A549 (cell line): ENCODE measurements around the gene NUAK1. TPM values are rescaled to one million over a fixed set of nuclear protein-coding genes. Genes with fewer than 3 reads are reported as not detected.

Experiments
- ATAC-seq, 2 experiments: fragments of 200-7000 bp in 1 of 2; fragments of >200 bp in 1 of 2; cut with Nextera tagmentation in 1 of 2; cut with Tn5 transposase in 1 of 2; 3 replicates each; pipeline versions ENCODE4 v1.8.0 to v1.9.1; 2018 to 2020; ENCODE audit warnings: mild to moderate bottlenecking in 1 of 2, moderate library complexity in 1 of 2
- CTCF ChIA-PET: fragments of 300-600 bp; sonication (Branson Sonifier 250); formaldehyde crosslinking; extraction: SDS; loops from one replicate; lab custom pipeline; 2021; ENCODE audit warnings: antibody characterized with exemption, inconsistent platforms; lab: Yijun Ruan, JAX
- POLR2A ChIA-PET: fragments of 350-600 bp; formaldehyde crosslinking; extraction: SDS; loops from one replicate; lab custom pipeline; 2021; ENCODE audit warnings: antibody characterized with exemption, inconsistent platforms; lab: Yijun Ruan, JAX
- DNase-seq, 2 experiments: peaks; one replicate each; pipeline versions ENCODE4 v3.0.0 to v3.0.0-alpha.2; 2011 to 2016; ENCODE audit warnings: low read depth in 1 of 2, low spot score in 1 of 2
- FAIRE-seq: peaks from 2 replicates; lab custom pipeline; 2011; peaks lifted over from hg19 to GRCh38; lab: Jason Lieb, UNC
- H3K27ac ChIP-seq, 2 experiments: fragments of >200 bp; sonication (Bioruptor Twin); formaldehyde crosslinking; 3 replicates each; pipeline ENCODE4 v1.5.1; 2016 to 2017
- H3K4me1 ChIP-seq: fragments of >200 bp; sonication (Bioruptor Twin); formaldehyde crosslinking; 3 replicates; pipeline ENCODE4 v1.6.1; 2016
- H3K4me2 ChIP-seq: fragments of >200 bp; sonication (Bioruptor Twin); formaldehyde crosslinking; 3 replicates; pipeline ENCODE4 v1.6.1; 2016
- H3K4me3 ChIP-seq: fragments of >200 bp; sonication (Bioruptor Twin); formaldehyde crosslinking; 3 replicates; pipeline ENCODE4 v1.5.1; 2016
- H3K9me3 ChIP-seq: fragments of >200 bp; sonication (Bioruptor Twin); formaldehyde crosslinking; 3 replicates; pipeline ENCODE4 v1.6.1; 2016
- BHLHE40 ChIP-seq: IDR thresholded peaks from 2 replicates; pipeline ENCODE4 v1.6.1; 2012; ENCODE audit warnings: low read depth, low read length, inconsistent platforms
- CHD4 ChIP-seq: fragments of 200-600 bp; sonication (generic); IDR thresholded peaks from 2 replicates; pipeline ENCODE4 v1.6.1; 2016; ENCODE audit warnings: antibody characterized with exemption, mild to moderate bottlenecking, borderline replicate concordance
- ELK1 ChIP-seq: fragments of 150-350 bp; IDR thresholded peaks from 2 replicates; pipeline ENCODE4 v1.6.1; 2014; ENCODE audit warnings: low read depth, mild to moderate bottlenecking, low read length
- EP300 ChIP-seq, 2 experiments: fragments of >200 bp; sonication (Bioruptor Twin); formaldehyde crosslinking; IDR thresholded peaks; 2 replicates in 1 of 2; 3 replicates in 1 of 2; pipeline ENCODE4 v1.6.1; 2016 to 2017
- FOSL2 ChIP-seq, 2 experiments: fragments of 450-650 bp in 1 of 2; fragments of >200 bp in 1 of 2; sonication (Bioruptor Twin) in 1 of 2; formaldehyde crosslinking; IDR thresholded peaks; 2 replicates each; pipeline versions ENCODE4 v1.5.0 to v1.6.1; 2016 to 2020; ENCODE audit warnings: mild to moderate bottlenecking in 1 of 2, moderate library complexity in 1 of 2
- HDAC2 ChIP-seq: fragments of 200-600 bp; sonication (generic); IDR thresholded peaks from 2 replicates; pipeline ENCODE4 v1.6.1; 2016
- HEYL ChIP-seq: fragments of 250-450 bp; sonication (Bioruptor Pico); IDR thresholded peaks from 2 replicates; pipeline ENCODE4 v1.8.0; 2021; ENCODE audit warnings: mild to moderate bottlenecking, moderate library complexity
- HMGXB4 ChIP-seq: fragments of 250-450 bp; sonication (Bioruptor Pico); IDR thresholded peaks from 2 replicates; pipeline ENCODE4 v1.5.0; 2021; ENCODE audit warnings: mild to moderate bottlenecking, moderate library complexity, borderline replicate concordance
- JUNB ChIP-seq: fragments of >200 bp; sonication (Bioruptor Twin); formaldehyde crosslinking; IDR thresholded peaks from 2 replicates; pipeline ENCODE4 v1.6.1; 2016
- KDM1A ChIP-seq: fragments of 200-600 bp; sonication (generic); IDR thresholded peaks from 2 replicates; pipeline ENCODE4 v1.6.1; 2016; ENCODE audit warnings: low read depth, mild to moderate bottlenecking
- KDM5A ChIP-seq: fragments of 200-600 bp; sonication (generic); IDR thresholded peaks from 2 replicates; pipeline ENCODE4 v1.6.1; 2016; ENCODE audit warnings: antibody characterized with exemption, mild to moderate bottlenecking
- MAZ ChIP-seq: fragments of 150-350 bp; IDR thresholded peaks from 2 replicates; pipeline ENCODE4 v1.6.1; 2014; ENCODE audit warnings: antibody characterized with exemption, low read depth, low read length, borderline replicate concordance
- MYC ChIP-seq: IDR thresholded peaks from 2 replicates; pipeline ENCODE4 v1.6.1; 2012; ENCODE audit warnings: mild to moderate bottlenecking, inconsistent platforms, low read length, improper control_type of control experiment, borderline replicate concordance
- NFE2L2 ChIP-seq: fragments of 150-350 bp; conservative IDR thresholded peaks from 2 replicates; pipeline ENCODE4 v1.6.1; 2014; ENCODE audit warnings: low read length
- PBX3 ChIP-seq: IDR thresholded peaks from 2 replicates; pipeline ENCODE4 v1.6.1; 2012
- PHF8 ChIP-seq: fragments of 200-600 bp; sonication (generic); IDR thresholded peaks from 2 replicates; pipeline ENCODE4 v1.6.1; 2016; ENCODE audit warnings: low read depth, mild to moderate bottlenecking, antibody characterized with exemption, moderate library complexity, borderline replicate concordance
- POLR2A ChIP-seq: IDR thresholded peaks from 2 replicates; pipeline ENCODE4 v1.6.1; 2012; ENCODE audit warnings: mild to moderate bottlenecking, low read length
- RAD21 ChIP-seq, 2 experiments: fragments of >200 bp in 1 of 2; sonication (Bioruptor Twin) in 1 of 2; formaldehyde crosslinking in 1 of 2; IDR thresholded peaks in 1 of 2; conservative IDR thresholded peaks in 1 of 2; 2 replicates in 1 of 2; 3 replicates in 1 of 2; pipeline ENCODE4 v1.6.1; 2012 to 2018; ENCODE audit warnings: inconsistent platforms in 1 of 2
- RFX5 ChIP-seq: fragments of 450-650 bp; IDR thresholded peaks from 2 replicates; pipeline ENCODE4 v1.7.1; 2014; ENCODE audit warnings: antibody characterized with exemption, mild to moderate bottlenecking, moderate library complexity
- SMC3 ChIP-seq: fragments of >200 bp; sonication (Bioruptor Twin); formaldehyde crosslinking; IDR thresholded peaks from 3 replicates; pipeline ENCODE4 v1.6.1; 2018; ENCODE audit warnings: inconsistent platforms
- SREBF2 ChIP-seq: fragments of 450-650 bp; IDR thresholded peaks from 2 replicates; pipeline ENCODE4 v1.6.1; 2014; ENCODE audit warnings: mild to moderate bottlenecking, moderate library complexity
- TP53 ChIP-seq: fragments of 250-450 bp; sonication (Bioruptor Pico); IDR thresholded peaks from 2 replicates; pipeline ENCODE4 v1.5.0; 2021; ENCODE audit warnings: mild to moderate bottlenecking, moderate library complexity
- USF2 ChIP-seq: fragments of 450-650 bp; IDR thresholded peaks from 2 replicates; pipeline ENCODE4 v1.6.1; 2014; ENCODE audit warnings: antibody characterized with exemption
- WGBS: methylation state at CpG from one replicate; pipeline ENCODE4 v1.1.6; 2017; ENCODE audit errors: missing lambda C conversion rate; 5-methylcytosine and 5-hydroxymethylcytosine counted together
- polyA plus RNA-seq, 4 experiments: library from polyadenylated mRNA; depleted of rRNA in 3 of 4; stranded (reverse); fragments of >200 nt; fragmentation: RNase III in 1 of 4; extraction: RNeasy Plus Mini Kit Qiagen cat#74134 plus additional on column Dnase treatment in 1 of 4; gene quantifications; 2 replicates in 3 of 4; 3 replicates in 1 of 4; pipeline ENCODE4 v1.2.3, GENCODE V29; 2011 to 2017
- TF ChIP-seq, protein P1 (sequence below): fragments of 200-600 bp; sonication (generic); IDR thresholded peaks from 2 replicates; pipeline ENCODE4 v1.6.1; 2016; ENCODE audit warnings: antibody characterized with exemption, mild to moderate bottlenecking, moderate library complexity
- TF ChIP-seq, protein P2 (sequence below): IDR thresholded peaks from 2 replicates; pipeline ENCODE4 v1.6.1; 2012; ENCODE audit warnings: low read depth, borderline replicate concordance
- TF ChIP-seq, protein P3 (sequence below): IDR thresholded peaks from 2 replicates; pipeline ENCODE4 v1.6.1; 2012
- TF ChIP-seq, protein P4 (sequence below): fragments of >200 bp; sonication (Bioruptor Twin); formaldehyde crosslinking; IDR thresholded peaks from 3 replicates; pipeline ENCODE4 v1.5.1; 2016

NUAK1 gene
- polyA plus RNA-seq, 2 of the 4 experiments (the other 2 are of a cell fraction): 20.8 to 22.3 TPM

- no peak for FAIRE-seq
- H3K27ac ChIP-seq: peak overlapping the region; percentile 74 to 99
- DNase-seq: peak in 1 of 2 experiments; percentile 69
- ChIA-PET CTCF (interaction anchor here (0.8 to 6.4 kb wide), 11 partner anchors 9 to 707 kb away, joined by 3 to 52 read pairs (median 5); no protein-coding TSS in a partner anchor), POLR2A (interaction anchor here (0.7 to 2.0 kb wide), 5 partner anchors 9 to 237 kb away, joined by 3 to 11 read pairs (median 6); partner anchors contain the start of gene NUAK1)
- H3K9me3 ChIP-seq: no peaks in the 10 kb centered on the region
- H3K4me2 ChIP-seq: peak overlapping the region; percentile 61
- 67% methylated on average over 10 of the region's 10 CpGs for WGBS
- peaks cover 95% of the 10 kb centered on the region for H3K4me1 ChIP-seq
- no peak overlapping the region for H3K4me3 ChIP-seq
- ATAC-seq: peak; percentile 48 to 64; a peak in 4 of 6 replicates
- TF ChIP-seq MYC: no peak
- TF ChIP-seq PBX3: no peak
- TF ChIP-seq, protein P1, sequence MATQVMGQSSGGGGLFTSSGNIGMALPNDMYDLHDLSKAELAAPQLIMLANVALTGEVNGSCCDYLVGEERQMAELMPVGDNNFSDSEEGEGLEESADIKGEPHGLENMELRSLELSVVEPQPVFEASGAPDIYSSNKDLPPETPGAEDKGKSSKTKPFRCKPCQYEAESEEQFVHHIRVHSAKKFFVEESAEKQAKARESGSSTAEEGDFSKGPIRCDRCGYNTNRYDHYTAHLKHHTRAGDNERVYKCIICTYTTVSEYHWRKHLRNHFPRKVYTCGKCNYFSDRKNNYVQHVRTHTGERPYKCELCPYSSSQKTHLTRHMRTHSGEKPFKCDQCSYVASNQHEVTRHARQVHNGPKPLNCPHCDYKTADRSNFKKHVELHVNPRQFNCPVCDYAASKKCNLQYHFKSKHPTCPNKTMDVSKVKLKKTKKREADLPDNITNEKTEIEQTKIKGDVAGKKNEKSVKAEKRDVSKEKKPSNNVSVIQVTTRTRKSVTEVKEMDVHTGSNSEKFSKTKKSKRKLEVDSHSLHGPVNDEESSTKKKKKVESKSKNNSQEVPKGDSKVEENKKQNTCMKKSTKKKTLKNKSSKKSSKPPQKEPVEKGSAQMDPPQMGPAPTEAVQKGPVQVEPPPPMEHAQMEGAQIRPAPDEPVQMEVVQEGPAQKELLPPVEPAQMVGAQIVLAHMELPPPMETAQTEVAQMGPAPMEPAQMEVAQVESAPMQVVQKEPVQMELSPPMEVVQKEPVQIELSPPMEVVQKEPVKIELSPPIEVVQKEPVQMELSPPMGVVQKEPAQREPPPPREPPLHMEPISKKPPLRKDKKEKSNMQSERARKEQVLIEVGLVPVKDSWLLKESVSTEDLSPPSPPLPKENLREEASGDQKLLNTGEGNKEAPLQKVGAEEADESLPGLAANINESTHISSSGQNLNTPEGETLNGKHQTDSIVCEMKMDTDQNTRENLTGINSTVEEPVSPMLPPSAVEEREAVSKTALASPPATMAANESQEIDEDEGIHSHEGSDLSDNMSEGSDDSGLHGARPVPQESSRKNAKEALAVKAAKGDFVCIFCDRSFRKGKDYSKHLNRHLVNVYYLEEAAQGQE: no peak
- no peak for TF ChIP-seq FOSL2 (IDR thresholded peaks at IDR 0.05)
- TF ChIP-seq FOSL2 (CRISPR knock-in tag; IDR thresholded peaks at IDR 0.05): no peak
- no peak for TF ChIP-seq BHLHE40
- TF ChIP-seq PHF8: no peak
- no peak for TF ChIP-seq RFX5
- TF ChIP-seq ELK1: no peak
- TF ChIP-seq CHD4: peak; percentile 67
- no peak for TF ChIP-seq POLR2A
- no peak for TF ChIP-seq RAD21 (conservative IDR thresholded peaks at IDR 0.05 in 1 of 2, IDR thresholded peaks at IDR 0.05 in 1 of 2)
- no peak for TF ChIP-seq SREBF2
- TF ChIP-seq EP300 (IDR thresholded peaks at IDR 0.05): no peak
- TF ChIP-seq, protein P2, sequence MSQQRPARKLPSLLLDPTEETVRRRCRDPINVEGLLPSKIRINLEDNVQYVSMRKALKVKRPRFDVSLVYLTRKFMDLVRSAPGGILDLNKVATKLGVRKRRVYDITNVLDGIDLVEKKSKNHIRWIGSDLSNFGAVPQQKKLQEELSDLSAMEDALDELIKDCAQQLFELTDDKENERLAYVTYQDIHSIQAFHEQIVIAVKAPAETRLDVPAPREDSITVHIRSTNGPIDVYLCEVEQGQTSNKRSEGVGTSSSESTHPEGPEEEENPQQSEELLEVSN: no peak
- no peak for TF ChIP-seq SMC3
- TF ChIP-seq KDM1A: peak; percentile 83; the same call in 1 of the 2 replicates
- no peak for TF ChIP-seq JUNB
- no peak for TF ChIP-seq TP53 (CRISPR knock-in tag)
- peak; percentile 22; the same call in 1 of the 2 replicates for TF ChIP-seq HEYL (CRISPR knock-in tag)
- no peak for TF ChIP-seq USF2
- TF ChIP-seq, protein P3, sequence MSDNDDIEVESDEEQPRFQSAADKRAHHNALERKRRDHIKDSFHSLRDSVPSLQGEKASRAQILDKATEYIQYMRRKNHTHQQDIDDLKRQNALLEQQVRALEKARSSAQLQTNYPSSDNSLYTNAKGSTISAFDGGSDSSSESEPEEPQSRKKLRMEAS: 0 out of 2 replicates have a peak, but pooled peaks have one; percentile 27
- no peak for TF ChIP-seq KDM5A
- 0 out of 2 replicates have a peak, but pooled peaks have one; percentile 50 for TF ChIP-seq HDAC2
- TF ChIP-seq HMGXB4 (CRISPR knock-in tag): no peak
- TF ChIP-seq, protein P4, sequence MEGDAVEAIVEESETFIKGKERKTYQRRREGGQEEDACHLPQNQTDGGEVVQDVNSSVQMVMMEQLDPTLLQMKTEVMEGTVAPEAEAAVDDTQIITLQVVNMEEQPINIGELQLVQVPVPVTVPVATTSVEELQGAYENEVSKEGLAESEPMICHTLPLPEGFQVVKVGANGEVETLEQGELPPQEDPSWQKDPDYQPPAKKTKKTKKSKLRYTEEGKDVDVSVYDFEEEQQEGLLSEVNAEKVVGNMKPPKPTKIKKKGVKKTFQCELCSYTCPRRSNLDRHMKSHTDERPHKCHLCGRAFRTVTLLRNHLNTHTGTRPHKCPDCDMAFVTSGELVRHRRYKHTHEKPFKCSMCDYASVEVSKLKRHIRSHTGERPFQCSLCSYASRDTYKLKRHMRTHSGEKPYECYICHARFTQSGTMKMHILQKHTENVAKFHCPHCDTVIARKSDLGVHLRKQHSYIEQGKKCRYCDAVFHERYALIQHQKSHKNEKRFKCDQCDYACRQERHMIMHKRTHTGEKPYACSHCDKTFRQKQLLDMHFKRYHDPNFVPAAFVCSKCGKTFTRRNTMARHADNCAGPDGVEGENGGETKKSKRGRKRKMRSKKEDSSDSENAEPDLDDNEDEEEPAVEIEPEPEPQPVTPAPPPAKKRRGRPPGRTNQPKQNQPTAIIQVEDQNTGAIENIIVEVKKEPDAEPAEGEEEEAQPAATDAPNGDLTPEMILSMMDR: no peak
- TF ChIP-seq MAZ: no peak
- no peak for TF ChIP-seq NFE2L2
These were observed 11.2 kb downstream of the NUAK1 start for GRCh38 chr12:106127338-106128126.
